Type B pancreatic cell (in vitro differentiated cells): ENCODE measurements around the gene RC3H2. TPM values are rescaled to one million over a fixed set of nuclear protein-coding genes. Genes with fewer than 3 reads are reported as not detected.
A peak's percentile ranks its signal among the peaks of the same experiment; 100 is the strongest.
"Not testable (repeated sequence)": the region's sequence is repeated elsewhere in the genome, so short reads cannot be mapped to it uniquely, and the experiment has no call there.

Experiments used
- DNase-seq: peaks from one replicate; pipeline ENCODE4 v3.0.0; 2021; ENCODE audit warnings: mixed read lengths; ENCODE audit not compliant: unreplicated experiment; ENCODE audit errors: extremely low spot score
- H3K27ac Mint-ChIP-seq: 2 replicates; pipeline ENCODE4 v1.8.0; 2021; ENCODE audit warnings: mild to moderate bottlenecking, mixed read lengths
- H3K27me3 Mint-ChIP-seq: 2 replicates; pipeline ENCODE4 v1.8.0; 2021; ENCODE audit warnings: mixed read lengths
- H3K36me3 Mint-ChIP-seq: 2 replicates; pipeline ENCODE4 v1.8.0; 2021; ENCODE audit warnings: mixed read lengths
- H3K4me1 Mint-ChIP-seq: one replicate; pipeline ENCODE4 v1.8.0; 2021; ENCODE audit warnings: mixed read lengths; ENCODE audit not compliant: unreplicated experiment
- H3K4me3 Mint-ChIP-seq: 2 replicates; pipeline ENCODE4 v1.8.0; 2021; ENCODE audit warnings: mild to moderate bottlenecking, mixed read lengths
- H3K9me3 Mint-ChIP-seq: 2 replicates; pipeline ENCODE4 v1.8.0; 2021; ENCODE audit warnings: mixed read lengths
- total RNA-seq: library from RNA; stranded (reverse); gene quantifications from 2 replicates; pipeline ENCODE4 v1.2.1, GENCODE V29; 2021; ENCODE audit warnings: low replicate concordance
- TF ChIP-seq, protein P1 (sequence below): fragments of 200-600 bp; sonication (generic); conservative IDR thresholded peaks from 2 replicates; pipeline ENCODE4 v1.5.0; 2021; ENCODE audit warnings: antibody characterized with exemption, mild to moderate bottlenecking

The RC3H2 gene
- total RNA-seq, 1 donor from 2014 or later = 57.7 TPM

DNA sequence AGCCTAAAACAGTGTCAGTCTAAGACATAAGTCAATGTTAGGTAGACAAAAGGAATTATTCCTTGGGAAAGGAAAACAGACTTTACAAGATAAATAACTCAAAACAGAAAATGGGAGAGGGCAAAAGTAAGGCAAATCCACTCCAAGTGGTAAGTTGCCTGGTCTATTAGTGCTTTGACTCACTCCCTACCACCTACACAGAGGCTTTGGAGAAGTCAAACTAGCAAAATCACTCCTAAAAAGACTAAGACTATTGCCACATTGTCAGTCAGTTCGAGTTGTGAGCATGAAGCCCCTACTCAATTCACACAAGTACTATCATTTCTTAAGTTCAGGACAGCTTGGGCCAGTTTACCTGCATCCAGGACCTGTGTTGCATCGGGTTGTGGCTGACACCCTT is 13.2 kb upstream of the RC3H2 start:
- Mint-ChIP-seq H3K4me3 (no peak overlapping the region), H3K9me3 (no peaks in the 10 kb centered on the region), H3K27ac (no peak overlapping the region), H3K4me1 (peaks cover under 1% of the 10 kb centered on the region), H3K27me3 (no peaks in the 10 kb centered on the region), H3K36me3 (peaks cover 5% of the 10 kb centered on the region)
- DNase-seq = no peak
- TF ChIP-seq, protein P1, sequence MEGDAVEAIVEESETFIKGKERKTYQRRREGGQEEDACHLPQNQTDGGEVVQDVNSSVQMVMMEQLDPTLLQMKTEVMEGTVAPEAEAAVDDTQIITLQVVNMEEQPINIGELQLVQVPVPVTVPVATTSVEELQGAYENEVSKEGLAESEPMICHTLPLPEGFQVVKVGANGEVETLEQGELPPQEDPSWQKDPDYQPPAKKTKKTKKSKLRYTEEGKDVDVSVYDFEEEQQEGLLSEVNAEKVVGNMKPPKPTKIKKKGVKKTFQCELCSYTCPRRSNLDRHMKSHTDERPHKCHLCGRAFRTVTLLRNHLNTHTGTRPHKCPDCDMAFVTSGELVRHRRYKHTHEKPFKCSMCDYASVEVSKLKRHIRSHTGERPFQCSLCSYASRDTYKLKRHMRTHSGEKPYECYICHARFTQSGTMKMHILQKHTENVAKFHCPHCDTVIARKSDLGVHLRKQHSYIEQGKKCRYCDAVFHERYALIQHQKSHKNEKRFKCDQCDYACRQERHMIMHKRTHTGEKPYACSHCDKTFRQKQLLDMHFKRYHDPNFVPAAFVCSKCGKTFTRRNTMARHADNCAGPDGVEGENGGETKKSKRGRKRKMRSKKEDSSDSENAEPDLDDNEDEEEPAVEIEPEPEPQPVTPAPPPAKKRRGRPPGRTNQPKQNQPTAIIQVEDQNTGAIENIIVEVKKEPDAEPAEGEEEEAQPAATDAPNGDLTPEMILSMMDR = no peak

DNA sequence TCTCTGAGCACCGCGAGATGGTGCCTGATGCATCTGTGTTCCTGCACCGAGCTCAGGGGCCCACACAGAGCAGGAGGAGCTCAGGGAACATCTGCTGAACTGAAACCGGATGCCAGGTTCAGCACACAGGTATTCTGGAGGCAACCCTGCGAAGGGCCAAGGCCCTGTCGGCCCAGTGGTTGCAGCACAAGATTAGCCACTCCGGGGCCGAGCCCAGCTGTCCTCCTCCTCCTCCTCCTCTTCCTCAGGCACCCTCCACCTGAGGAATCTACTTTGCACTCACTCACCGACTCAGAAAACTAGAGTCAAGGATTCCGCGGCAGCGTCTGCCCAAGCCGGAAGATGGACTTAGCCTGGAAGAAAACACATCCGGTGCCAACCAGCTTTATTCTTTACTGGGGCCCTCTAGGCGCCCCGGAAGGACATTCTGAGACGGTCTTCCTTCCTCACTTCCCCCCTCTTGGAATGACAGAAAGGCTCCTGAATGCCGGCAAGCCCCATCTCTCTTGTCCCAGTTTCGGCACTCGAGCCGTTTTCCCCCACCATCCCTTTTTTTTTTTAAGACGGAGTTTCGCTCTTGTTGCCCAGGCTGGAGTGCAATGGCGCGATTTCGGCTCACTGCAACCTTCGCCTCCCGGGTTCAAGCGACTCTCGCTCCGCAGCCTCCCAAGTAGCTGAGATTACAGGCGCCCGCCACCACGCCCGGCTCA is 8.0 kb upstream of the RC3H2 start, which contains the start of gene ZBTB6:
ZBTB6 (minus strand) TSS at position 360 of the 710 bp plus-strand sequence. CDS start 1,251 bp downstream, outside the sequence.
- TF ChIP-seq, protein P1 = peak; percentile 11
- Mint-ChIP-seq H3K9me3 (no peaks in the 10 kb centered on the region), H3K4me1 (peaks cover 17% of the 10 kb centered on the region), H3K27ac (peak within 1 kb of the TSS; percentile 95), H3K4me3 (peak within 1 kb of the TSS; percentile 97), H3K27me3 (no peaks in the 10 kb centered on the region), H3K36me3 (peaks cover 4% of the 10 kb centered on the region)
- no peak for DNase-seq

DNA sequence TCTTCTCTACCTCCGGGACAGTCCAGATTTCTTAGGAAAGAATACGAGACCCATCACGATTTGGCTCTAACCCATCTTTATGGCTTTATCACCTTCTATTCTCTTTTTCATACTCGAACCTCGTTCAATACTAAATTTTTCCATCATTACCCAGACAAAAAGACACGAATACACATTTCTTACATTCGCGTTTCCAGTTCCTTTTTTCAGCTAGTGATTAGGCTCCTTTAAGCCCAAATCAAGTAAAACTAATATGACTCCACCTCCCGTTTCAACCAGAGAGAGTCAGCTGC is 7.5 kb upstream of the RC3H2 start:
- Mint-ChIP-seq H3K36me3 (peaks cover 4% of the 10 kb centered on the region), H3K4me1 (peaks cover 17% of the 10 kb centered on the region), H3K4me3 (peak overlapping the region; percentile 97), H3K9me3 (no peaks in the 10 kb centered on the region), H3K27ac (peak overlapping the region; percentile 95), H3K27me3 (no peaks in the 10 kb centered on the region)
- TF ChIP-seq, protein P1 = no peak
- DNase-seq = no peak

DNA sequence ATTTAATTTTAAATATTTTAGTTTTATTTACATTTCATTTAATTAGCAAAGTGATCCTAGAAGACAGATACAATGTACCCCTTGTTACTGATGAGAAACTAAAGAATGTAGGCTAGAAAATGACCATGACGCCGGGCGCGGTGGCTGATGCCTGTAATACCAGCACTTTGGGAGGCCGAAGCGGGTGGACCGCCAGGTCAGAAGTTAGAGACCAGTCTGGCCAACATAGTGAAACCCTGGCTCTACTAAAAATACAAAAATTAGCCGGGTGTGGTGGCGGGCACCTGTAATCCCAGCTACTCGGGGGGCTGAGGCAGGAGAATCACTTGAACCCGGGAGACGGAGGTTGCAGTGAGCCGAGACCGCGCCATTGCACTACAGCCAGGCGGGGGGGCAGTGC is 963 bp upstream of the RC3H2 start:
- not testable (repeated sequence) for H3K4me3 Mint-ChIP-seq, H3K36me3 Mint-ChIP-seq, DNase-seq, H3K27me3 Mint-ChIP-seq, H3K9me3 Mint-ChIP-seq, H3K27ac Mint-ChIP-seq
- peaks cover 10% of the 10 kb centered on the region for H3K4me1 Mint-ChIP-seq

DNA sequence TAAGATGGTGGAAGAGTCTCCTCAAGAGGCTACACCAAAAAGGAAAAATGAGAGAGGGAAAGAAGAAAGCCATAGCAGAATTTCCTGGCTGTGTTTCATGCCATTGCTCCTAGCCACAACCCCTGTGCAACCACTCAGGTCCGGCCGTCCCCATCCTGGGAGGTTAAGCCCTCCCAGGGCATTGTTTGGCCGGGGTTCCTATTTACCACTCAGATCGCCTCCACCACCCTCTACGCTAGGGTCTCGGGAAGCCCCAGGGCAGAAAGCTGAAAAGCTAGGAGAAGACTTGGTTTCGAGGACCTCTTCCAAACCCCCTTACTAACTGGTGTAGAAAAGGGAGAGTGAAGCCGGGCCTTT is 715 bp downstream of the RC3H2 start:
- H3K27ac Mint-ChIP-seq = peak overlapping the region; percentile 95
- H3K27me3 Mint-ChIP-seq = no peaks in the 10 kb centered on the region
- TF ChIP-seq, protein P1 = no peak
- no peak for DNase-seq
- no peaks in the 10 kb centered on the region for H3K9me3 Mint-ChIP-seq
- H3K4me3 Mint-ChIP-seq = peak overlapping the region; percentile 95
- peaks cover 10% of the 10 kb centered on the region for H3K4me1 Mint-ChIP-seq
- H3K36me3 Mint-ChIP-seq = no peaks in the 10 kb centered on the region

DNA sequence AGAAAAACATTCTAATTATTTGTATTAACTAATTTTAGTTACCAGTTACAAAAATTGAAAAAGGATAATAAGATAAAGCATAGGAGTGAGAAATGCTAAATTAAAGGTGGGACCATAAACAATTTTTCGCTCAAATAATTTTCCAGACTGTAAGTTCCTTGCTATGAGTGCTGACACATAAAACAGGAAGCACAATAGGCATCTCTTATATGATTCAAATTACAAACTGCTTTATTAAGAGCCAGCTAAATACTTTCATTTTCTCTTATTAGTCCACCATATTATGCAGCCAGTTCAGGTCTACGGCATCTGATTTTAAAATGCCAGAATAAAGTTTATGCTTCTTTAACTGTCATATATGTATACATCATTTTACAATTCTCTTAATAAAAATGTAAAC is 4.4 kb downstream of the RC3H2 start:
- H3K4me1 Mint-ChIP-seq = peaks cover 16% of the 10 kb centered on the region
- H3K27me3 Mint-ChIP-seq = no peaks in the 10 kb centered on the region
- peak overlapping the region; percentile 16 for H3K27ac Mint-ChIP-seq
- TF ChIP-seq, protein P1 = no peak
- no peaks in the 10 kb centered on the region for H3K9me3 Mint-ChIP-seq
- no peak for DNase-seq
- no peaks in the 10 kb centered on the region for H3K36me3 Mint-ChIP-seq
- H3K4me3 Mint-ChIP-seq = no peak overlapping the region
